ENCODE data around the gene OR10A3.

OR10A3 gene

GRCh38 chr11:7941608-7942007, at the start of gene OR10A3:
TSS of gene OR10A3 (minus strand) at chr11:7941708. CDS start at chr11:7939520, 2,188 bp downstream.
- H3K4me3 ChIP-seq (ENCODE audit: low read depth, low read length): no peak within 1 kb of the TSS
- no peak for TF ChIP-seq CTCF (IDR thresholded peaks at IDR 0.05; ENCODE audit: borderline replicate concordance, insufficient read depth, low read depth, low read length)

- H3K4me3 ChIP-seq (ENCODE audit: low read depth, low read length): peak overlapping the region; percentile 61
Measured at GRCh38 chr11:7987560-7987883, 46.0 kb upstream of the OR10A3 start.

- TF ChIP-seq CTCF (IDR thresholded peaks at IDR 0.05; ENCODE audit: borderline replicate concordance, insufficient read depth, low read depth, low read length): peak; percentile 70
- peak within 1 kb of the TSS; percentile 61 for H3K4me3 ChIP-seq (ENCODE audit: low read depth, low read length)
Measured at GRCh38 chr11:7986768-7987559, 45.5 kb upstream of the OR10A3 start, which contains the start of gene EIF3F. TSS of gene EIF3F (plus strand) at chr11:7987337. CDS start at chr11:7987353, 16 bp downstream.

GRCh38 chr11:7983832-7984590, 42.5 kb upstream of the OR10A3 start:
- no peak for TF ChIP-seq CTCF (IDR thresholded peaks at IDR 0.05; ENCODE audit: borderline replicate concordance, insufficient read depth, low read depth, low read length)
- H3K4me3 ChIP-seq (ENCODE audit: low read depth, low read length): no peak overlapping the region

- no peak for TF ChIP-seq CTCF (IDR thresholded peaks at IDR 0.05; ENCODE audit: borderline replicate concordance, insufficient read depth, low read depth, low read length)
- H3K4me3 ChIP-seq (ENCODE audit: low read depth, low read length): no peak overlapping the region
Measured at GRCh38 chr11:7982582-7983119, 41.1 kb upstream of the OR10A3 start.

GRCh38 chr11:7981619-7982157, 40.2 kb upstream of the OR10A3 start:
- H3K4me3 ChIP-seq (ENCODE audit: low read depth, low read length): no peak overlapping the region
- TF ChIP-seq CTCF (IDR thresholded peaks at IDR 0.05; ENCODE audit: borderline replicate concordance, insufficient read depth, low read depth, low read length): no peak

GRCh38 chr11:7977232-7977917, 35.9 kb upstream of the OR10A3 start:
- H3K4me3 ChIP-seq (ENCODE audit: low read depth, low read length): no peak overlapping the region
- TF ChIP-seq CTCF (IDR thresholded peaks at IDR 0.05; ENCODE audit: borderline replicate concordance, insufficient read depth, low read depth, low read length): no peak

All from GM12875 (cell line).